ENCODE data around the gene FALEC.

Gene FALEC

GRCh38 chr1:150548324-150548631 lies 32.7 kb downstream of the FALEC start:
- no peak for DNase-seq

DNA sequence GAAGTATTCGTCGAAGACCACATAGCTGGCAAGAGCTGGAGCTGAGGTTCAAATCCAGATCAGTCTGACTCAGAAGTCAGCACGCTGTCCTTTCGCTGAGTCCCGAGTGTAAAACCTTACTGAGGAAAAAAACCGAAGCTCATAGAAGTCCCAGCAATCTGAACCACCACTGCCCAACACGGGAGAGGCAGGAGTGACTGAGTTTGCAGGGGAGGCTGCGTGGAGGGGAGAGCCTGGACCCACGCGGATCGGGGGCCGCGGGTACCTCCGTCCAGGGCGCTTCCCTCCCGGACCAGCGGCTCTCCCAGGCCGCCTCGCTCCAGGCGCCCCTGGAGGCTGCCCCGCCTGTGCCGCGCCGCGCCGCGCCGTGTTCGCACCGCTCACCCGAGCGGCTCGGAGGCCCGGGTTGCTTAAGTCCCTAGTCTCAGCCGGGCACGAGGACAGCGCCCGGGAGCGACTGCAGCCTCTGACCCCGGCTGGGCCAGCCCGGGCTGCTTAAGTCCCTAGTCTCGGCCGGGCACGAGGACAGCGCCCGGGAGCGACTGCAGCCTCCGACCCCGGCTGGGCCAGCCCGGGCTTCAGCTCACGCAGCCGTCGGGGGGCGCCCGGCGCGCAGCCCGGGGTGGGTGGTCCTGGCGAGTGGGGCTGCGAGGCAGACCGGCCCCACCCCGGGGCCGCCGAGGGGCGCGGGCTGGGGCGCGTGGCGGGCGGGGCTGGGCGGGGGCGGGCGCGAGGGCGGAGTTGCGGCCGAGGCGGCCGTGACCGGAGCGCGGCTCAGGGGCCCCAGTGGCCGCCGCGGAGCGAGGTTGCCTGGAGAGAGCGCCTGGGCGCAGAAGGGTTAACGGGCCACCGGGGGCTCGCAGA lies 33.3 kb downstream of the FALEC start, which contains the start of gene ADAMTSL4:
Gene ADAMTSL4, plus strand, starts transcription at position 777 of the 864 bp plus-strand sequence. CDS start 2,881 bp downstream, outside the sequence.
- no peak for DNase-seq

DNA sequence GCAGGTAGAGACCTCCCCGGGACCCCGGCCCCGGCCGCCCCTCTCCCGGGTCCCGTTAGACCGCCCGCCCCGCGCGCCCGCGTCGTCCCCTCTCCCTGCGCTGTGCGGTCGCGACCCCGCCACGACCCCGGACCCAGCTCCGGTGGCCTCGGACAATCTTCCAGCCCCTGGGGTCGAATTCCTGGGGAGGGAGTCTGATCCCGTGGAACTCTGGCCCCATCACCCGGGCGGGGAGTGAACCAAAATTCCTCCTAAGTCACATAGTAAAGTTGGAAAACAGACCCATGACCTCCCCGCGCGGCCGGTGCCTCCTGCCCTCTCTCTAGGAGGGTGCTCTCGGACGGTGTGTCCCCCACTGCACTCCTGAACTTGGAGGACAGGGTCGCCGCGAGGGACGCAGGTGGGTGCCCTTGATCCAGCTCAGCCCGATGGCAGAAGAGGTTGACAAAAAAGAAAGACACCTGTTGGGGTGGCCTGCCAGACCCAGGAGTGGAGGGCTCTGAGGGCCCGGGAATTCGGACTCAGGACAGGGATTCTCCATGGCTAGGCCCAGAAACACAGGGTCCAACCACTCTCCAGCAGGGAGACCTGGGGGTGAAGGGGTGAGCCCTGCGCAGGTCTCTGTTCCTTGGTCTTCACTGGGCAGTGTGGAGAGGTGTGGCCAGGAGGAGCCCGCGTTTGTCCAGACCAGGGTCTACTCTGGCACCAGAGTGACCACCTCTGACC lies 34.1 kb downstream of the FALEC start:
- no peak for DNase-seq

DNA sequence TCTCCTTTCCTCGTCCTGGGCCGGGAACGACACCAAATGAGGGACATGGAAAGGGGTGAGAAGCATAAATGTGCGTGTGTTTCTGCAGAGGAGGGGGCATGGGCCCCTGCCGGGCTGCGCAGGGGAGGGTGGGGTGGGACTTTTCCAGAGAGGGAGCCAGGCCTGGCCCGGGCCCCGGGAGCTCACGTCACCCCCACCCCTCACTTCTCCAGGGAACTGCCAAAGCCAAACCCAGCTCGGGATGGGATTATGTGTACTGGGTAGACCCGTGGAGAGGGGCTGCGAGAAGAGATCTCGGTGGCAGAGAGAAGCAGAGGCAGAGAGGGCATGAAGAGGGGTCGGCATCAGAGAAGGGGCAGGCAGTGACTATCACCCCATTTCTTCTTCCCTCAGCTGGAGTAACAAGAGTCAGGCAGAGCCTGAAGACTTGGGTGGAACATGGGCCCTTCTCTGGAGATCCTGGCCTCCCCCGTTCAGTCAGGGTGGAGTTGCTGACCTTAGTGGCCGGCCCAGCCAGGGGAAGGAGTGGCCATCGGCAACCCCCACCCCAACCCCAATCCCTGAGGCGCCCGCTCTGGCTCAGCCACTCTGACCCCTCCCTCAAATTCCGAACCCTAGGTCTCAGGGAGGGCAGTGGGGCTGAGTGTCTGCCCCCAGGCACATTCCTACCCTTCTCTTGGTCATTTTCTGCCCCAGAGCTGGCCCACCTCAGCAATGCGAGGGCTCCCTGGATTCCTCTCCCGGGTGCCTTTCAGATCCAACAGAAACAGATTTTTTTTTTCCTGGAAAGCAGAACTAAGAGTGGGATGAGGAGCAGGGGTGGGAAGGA lies 34.9 kb downstream of the FALEC start:
- no peak for DNase-seq

GRCh38 chr1:150551051-150551783 lies 35.7 kb downstream of the FALEC start:
- DNase-seq, result no peak

- no peak for DNase-seq
These were observed 36.2 kb downstream of the FALEC start for GRCh38 chr1:150551784-150552127.

- DNase-seq, result no peak
These were observed 36.8 kb downstream of the FALEC start for GRCh38 chr1:150552128-150552910.

- no peak for DNase-seq
These were observed 37.3 kb downstream of the FALEC start for GRCh38 chr1:150552911-150553289.

- no peak for DNase-seq
These were observed 38.0 kb downstream of the FALEC start for GRCh38 chr1:150553392-150554085.

GRCh38 chr1:150554086-150554452 lies 38.5 kb downstream of the FALEC start:
- no peak for DNase-seq

GRCh38 chr1:150555198-150555970 lies 39.8 kb downstream of the FALEC start:
- no peak for DNase-seq

- no peak for DNase-seq
These were observed 40.7 kb downstream of the FALEC start for GRCh38 chr1:150555971-150556865.

- no peak for DNase-seq
These were observed 41.6 kb downstream of the FALEC start for GRCh38 chr1:150557065-150557600.

- no peak for DNase-seq
These were observed 42.3 kb downstream of the FALEC start for GRCh38 chr1:150557813-150558212.

GRCh38 chr1:150558303-150558704 lies 42.8 kb downstream of the FALEC start:
- DNase-seq, result no peak

DNA sequence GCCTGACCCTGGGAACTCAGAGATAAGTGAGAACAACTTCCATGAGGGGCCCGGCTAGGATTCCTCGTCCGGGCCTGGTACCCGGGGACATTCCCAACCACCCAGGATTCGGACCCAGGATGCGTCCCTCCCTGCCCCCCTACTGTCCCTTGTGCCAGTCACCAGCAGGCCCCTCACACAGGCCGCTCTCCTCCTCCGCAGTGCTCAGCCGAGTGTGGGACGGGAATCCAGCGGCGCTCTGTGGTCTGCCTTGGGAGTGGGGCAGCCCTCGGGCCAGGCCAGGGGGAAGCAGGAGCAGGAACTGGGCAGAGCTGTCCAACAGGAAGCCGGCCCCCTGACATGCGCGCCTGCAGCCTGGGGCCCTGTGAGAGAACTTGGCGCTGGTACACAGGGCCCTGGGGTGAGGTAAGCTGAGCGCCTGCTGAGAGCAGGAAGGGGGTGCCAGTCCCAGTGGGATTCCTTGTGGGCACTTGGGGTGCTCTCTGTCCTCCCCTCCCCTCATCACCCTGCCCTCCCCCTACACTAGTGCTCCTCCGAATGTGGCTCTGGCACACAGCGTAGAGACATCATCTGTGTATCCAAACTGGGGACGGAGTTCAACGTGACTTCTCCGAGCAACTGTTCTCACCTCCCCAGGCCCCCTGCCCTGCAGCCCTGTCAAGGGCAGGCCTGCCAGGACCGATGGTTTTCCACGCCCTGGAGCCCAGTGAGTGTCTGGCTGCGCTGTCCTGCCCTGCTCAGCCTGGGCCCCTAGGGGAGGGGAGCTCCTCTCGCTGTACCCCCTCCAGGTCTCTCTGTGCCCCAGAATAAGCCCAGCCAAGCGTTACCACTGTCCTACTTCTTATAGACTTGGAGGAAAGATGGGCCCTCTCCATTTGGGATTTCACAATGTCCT lies 43.5 kb downstream of the FALEC start:
- DNase-seq, result no peak

- DNase-seq, result no peak
These were observed 44.1 kb downstream of the FALEC start for GRCh38 chr1:150559656-150560010.

- DNase-seq, result peak in 1 of 2 experiments; percentile 76
These were observed 44.5 kb downstream of the FALEC start for GRCh38 chr1:150560011-150560438.
